HG03457 (cell line): ENCODE results near the gene EFCAB9.

Experiments used
- ATAC-seq: cut with Tn5 transposase; IDR thresholded peaks from one replicate; pipeline ENCODE4 v1.9.1; 2021; ENCODE audit warnings: moderate number of reproducible peaks; ENCODE audit not compliant: unreplicated experiment

The EFCAB9 gene

DNA sequence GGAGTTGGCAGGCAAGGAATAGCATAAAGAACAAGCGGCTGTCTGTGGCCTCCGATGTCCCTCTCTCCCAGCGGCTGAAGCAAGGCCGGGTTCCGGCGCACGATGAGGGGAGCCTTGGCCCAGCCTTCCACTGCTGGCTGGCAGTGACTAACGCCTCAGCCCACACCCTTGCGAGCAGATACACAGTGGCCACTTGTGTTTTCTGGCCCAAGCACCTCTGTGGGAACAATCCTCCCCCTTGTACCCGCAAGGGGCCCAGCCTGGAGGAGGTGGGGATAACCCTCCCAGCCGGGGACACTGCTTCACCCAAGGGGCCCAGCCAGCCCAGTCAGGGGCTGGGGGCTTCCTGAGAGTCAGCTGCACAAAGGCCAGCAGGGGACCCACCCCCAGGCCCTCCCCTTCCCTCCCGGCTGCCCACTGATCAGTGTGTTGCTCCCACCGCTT lies 29.2 kb upstream of the EFCAB9 start:
- ATAC-seq = no peak

GRCh38 chr5:172165465-172165864 lies 28.5 kb upstream of the EFCAB9 start:
- ATAC-seq = peak; percentile 53

GRCh38 chr5:172166030-172166826 lies 27.7 kb upstream of the EFCAB9 start:
- ATAC-seq = no peak

DNA sequence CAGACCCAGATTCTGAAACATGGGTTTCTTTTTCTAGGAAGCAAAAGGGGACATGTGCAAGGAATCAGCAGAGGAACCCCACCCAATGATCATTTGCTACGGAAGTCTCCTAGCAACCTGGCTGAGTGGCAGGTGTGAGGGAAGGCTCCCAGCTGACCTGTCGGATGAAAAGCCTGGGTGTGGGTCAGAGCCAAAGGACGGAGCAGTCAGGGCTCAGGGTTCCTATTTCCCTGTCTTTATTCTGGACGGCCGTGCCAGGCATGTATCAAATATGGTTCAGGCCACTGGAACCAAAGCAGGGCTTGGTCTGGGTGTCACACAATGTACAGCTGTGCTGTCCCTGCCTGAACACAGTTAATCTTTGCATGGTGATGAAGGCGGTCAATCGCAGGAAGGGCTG lies 26.1 kb upstream of the EFCAB9 start:
- ATAC-seq = no peak

DNA sequence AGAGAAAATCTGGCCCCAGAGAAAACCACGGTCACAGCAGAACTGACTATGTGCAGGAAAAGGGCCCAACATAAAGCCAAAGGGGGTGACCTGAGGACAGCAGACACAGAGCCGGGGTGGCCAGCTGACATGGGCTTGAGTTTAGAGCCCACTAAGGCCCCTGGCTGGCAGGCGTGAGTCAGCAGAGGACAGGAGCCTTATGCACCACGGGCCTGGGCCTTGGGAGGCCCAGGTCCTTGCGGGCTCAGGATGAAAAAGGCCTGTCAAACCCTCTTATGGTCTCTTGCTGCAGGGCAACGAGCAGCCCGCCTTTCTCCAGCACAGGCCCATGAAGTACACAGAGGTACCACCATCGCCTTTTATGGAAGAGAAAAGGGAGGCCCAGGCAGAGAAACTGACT lies 25.7 kb upstream of the EFCAB9 start:
- ATAC-seq = no peak

- no peak for ATAC-seq
These were observed 24.8 kb upstream of the EFCAB9 start for GRCh38 chr5:172169216-172169615.

DNA sequence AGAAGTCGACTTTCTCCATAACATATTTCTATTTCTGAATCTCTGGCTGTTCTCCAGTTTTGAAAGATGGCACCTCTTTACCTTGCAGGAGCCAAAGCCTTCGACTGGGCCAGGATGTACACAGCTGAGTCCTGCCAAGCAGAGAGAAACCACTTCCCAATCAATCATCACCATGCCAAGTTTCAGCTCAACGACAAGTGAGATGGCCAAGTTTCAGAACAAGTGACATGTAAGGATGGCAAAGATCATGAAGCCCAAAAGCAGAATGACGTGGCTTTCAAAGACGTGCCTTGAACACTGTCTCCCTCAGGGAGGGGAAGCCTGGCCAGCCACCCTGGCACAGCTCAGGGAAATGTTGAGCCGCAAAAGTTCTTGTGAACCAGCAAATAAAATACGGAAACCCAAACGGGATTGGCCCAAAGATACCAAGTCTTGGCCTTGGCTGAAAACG lies 23.7 kb upstream of the EFCAB9 start:
- no peak for ATAC-seq

- no peak for ATAC-seq
These were observed 22.9 kb upstream of the EFCAB9 start for GRCh38 chr5:172171118-172171517.

DNA sequence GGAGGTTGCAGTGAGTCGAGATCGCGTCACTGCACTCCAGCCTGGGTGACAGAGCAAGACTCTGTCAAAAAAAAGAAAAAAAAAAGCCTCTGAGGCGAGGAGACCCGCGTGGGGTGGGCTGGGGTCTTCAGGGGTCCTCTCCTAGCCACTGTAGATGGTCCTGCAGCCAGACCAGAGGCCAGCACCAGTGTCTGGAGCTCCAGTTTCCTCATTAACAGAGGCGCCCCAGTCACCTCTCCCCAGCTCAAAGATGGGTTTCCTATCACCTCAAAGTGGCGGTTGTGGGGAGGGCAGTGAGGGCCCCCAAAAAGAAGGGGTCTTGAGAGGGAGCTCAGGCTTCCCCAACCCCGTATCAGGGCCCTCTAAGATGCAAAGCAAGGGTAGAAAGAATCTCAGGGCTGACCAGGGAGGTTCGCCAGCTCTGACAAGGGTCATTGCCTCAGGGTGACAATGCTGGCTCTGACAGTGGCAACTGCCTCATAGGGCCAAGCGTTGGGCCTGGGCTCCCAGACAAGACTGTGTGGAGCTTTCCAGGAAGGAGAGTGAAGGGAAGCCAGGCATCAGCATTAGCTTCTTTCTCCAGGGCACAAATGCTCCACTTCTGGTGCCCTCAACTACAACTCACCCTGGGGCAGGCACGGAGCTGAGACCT lies 20.9 kb upstream of the EFCAB9 start:
- no peak for ATAC-seq

DNA sequence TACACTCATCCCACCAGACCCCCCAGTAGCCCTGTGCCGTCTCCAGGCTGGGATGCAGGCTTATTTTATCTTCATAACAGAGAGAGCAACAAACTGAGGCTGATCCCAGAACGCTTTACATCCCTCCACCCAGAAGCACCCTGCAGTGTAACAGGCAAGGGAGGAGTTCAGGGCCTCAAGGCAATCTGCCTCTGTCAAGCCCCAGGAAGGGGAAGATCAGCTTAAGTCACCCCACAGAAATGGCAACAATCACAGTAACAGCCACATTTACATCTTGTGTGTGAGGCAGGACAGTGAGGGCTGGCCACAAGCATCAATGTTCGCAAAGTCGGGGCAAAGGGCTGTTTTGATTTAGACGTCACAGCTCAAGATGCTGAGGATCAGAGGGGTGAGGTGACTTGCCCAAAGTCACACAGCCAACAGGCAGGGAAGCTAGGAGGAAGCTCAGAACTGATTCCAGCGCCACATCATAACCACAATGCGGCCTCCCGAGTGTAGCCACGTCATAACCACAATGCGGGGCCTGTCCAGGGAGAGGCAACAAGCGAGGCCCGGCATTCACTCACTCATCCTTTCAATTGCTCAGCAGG lies 20.3 kb upstream of the EFCAB9 start:
- ATAC-seq = no peak

DNA sequence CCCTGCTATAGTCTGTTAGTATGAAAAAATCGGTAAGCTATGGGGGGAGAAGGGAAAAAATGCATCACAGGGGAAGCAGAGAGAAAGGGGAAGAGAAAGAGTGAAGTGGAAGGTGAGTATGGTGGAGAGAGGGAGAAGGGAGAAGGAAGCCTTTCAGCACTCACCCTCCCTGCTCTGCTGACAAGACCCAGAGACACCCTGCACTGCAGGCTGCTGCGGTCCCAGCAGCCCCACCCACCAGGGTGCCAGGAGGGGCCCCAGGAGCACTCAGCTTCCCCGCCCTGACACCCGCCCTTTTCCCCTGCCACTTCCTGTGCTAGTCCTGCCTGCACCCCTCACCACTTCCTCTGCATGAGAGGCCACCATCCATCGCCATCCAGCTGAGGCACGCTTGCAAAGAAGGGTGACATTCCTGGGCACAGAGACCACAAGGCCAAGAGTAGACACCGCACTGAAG lies 18.7 kb upstream of the EFCAB9 start:
- peak; percentile 45 for ATAC-seq

GRCh38 chr5:172177176-172177575 lies 16.8 kb upstream of the EFCAB9 start:
- ATAC-seq = no peak

GRCh38 chr5:172178301-172178987 lies 15.5 kb upstream of the EFCAB9 start:
- no peak for ATAC-seq

DNA sequence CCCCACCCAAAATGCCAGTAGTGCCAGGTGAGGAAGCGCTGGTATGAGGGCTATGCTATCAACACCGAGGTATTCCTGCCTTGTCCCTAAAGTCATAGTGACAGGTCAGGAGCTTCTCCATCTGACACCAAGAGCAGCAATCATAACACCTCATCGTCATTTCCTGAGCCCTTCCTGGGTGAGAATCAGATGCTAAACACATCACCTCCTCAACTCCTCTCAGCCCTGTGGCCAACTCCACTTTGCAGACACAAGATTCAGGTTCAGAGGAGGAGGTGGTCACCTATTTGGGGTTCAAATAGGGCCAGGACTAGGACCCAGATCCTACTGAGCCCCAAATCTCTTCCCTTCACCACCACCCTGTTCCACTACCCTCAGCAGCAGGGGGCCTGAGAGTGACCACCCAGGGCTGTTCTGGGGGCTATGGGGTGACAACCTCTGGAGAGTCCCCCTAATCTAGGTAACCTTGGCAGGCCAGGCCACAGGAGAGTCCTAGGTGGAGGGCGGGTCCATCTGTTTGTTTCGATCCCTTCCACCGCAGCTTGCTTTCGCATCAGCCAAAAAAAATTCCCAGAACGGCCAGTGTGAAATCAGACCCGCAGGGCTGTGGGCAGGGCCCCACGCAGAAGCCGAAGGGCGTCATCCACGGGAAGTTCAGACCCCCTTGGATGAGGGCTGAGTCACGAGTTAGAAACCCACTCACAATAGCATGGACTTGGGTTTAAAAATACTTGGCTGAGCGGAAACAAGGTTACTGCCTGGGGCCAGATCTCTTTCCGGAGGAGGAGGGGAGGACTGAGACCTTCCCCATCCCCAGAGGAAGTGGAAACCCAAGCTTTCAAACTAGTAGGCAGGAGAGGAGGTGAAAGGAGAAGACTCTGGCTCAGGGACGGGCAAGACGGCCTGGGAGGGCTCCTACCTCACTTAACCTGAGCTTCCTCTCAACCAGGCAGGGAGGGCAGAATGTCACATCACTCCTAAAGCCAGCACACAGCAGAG lies 14.7 kb upstream of the EFCAB9 start:
- peak; percentile 27 for ATAC-seq

- no peak for ATAC-seq
These were observed 13.0 kb upstream of the EFCAB9 start for GRCh38 chr5:172180936-172181335.

- no peak for ATAC-seq
These were observed 11.7 kb upstream of the EFCAB9 start for GRCh38 chr5:172182291-172182690.

DNA sequence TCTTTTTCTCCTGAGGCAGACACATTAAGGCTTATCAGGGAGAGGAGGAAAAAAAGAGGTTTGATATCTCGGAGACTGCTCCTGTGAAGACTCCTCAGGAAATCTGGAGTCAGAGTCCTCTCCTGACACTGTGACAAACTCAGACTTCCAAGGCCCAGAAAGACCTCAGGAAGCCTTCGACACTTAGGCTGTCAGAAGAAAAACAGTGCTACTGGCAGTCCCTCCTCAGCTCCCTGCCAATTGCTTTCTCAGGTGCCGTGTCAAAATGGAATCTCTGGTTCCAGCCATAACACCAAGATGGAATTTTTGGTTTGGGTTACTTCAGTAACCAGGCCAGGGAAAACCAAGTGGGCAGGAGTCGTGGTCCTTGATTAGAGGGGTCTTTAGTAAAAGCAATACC lies 10.1 kb upstream of the EFCAB9 start:
- no peak for ATAC-seq

DNA sequence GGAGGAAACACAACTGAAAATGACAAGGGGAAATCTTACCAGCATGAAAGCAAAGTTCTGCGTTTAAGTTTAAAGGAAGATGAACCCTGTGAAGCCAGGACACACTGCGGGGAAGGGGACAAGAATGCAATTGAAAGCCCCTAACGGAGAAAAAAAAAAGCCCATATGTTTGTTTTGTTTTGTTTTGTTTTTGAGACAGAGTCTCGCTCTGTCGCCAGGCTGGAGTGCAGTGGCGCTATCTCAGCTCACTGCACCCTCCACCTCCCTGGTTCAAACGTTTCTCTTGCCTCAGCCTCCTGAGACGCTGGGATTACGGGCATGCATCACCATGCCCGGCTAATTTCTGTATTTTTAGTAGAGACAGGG lies 8.9 kb upstream of the EFCAB9 start:
- ATAC-seq = no peak

GRCh38 chr5:172186114-172186695 lies 7.8 kb upstream of the EFCAB9 start:
- ATAC-seq = no peak
